Smooth muscle cell (in vitro differentiated cells): ENCODE results near the gene UBR7. TPM values are rescaled to one million over a fixed set of nuclear protein-coding genes. Genes with fewer than 3 reads are reported as not detected.

Experiments
- DNase-seq: peaks from one replicate; lab custom pipeline; 2025; ENCODE audit not compliant: unreplicated experiment; lab: John Stamatoyannopoulos, UW
- H2AFZ ChIP-seq: fragments of 200-600 bp; sonication (generic); 2 replicates; pipeline ENCODE4 v1.6.0; 2016; ENCODE audit warnings: antibody characterized with exemption, low read depth, mild to moderate bottlenecking
- H3F3A ChIP-seq: fragments of 200-600 bp; sonication (generic); 2 replicates; pipeline ENCODE4 v1.6.0; 2017; ENCODE audit warnings: antibody characterized with exemption, low read depth
- H3K27ac ChIP-seq: fragments of 200-600 bp; sonication (generic); 2 replicates; pipeline ENCODE4 v1.5.1; 2016; ENCODE audit warnings: low read depth, mild to moderate bottlenecking
- H3K27me3 ChIP-seq: fragments of 200-600 bp; sonication (generic); 2 replicates; pipeline ENCODE4 v1.6.1; 2016; ENCODE audit warnings: low read depth, mild to moderate bottlenecking
- H3K36me3 ChIP-seq: fragments of 200-600 bp; sonication (generic); 2 replicates; pipeline ENCODE4 v1.5.1; 2016; ENCODE audit warnings: low read depth
- H3K4me1 ChIP-seq: fragments of 200-600 bp; sonication (generic); 2 replicates; pipeline ENCODE4 v1.5.1; 2016; ENCODE audit warnings: low read depth
- H3K4me2 ChIP-seq: fragments of 200-600 bp; sonication (generic); 2 replicates; pipeline ENCODE4 v1.6.0; 2016; ENCODE audit warnings: mild to moderate bottlenecking
- H3K4me3 ChIP-seq: fragments of 200-600 bp; sonication (generic); 2 replicates; pipeline ENCODE4 v1.5.1; 2016; ENCODE audit warnings: mild to moderate bottlenecking
- H3K79me2 ChIP-seq: fragments of 200-600 bp; sonication (generic); 2 replicates; pipeline ENCODE4 v1.6.0; 2016; ENCODE audit warnings: low read depth, mild to moderate bottlenecking
- H3K9ac ChIP-seq: fragments of 200-600 bp; sonication (generic); 2 replicates; pipeline ENCODE4 v1.6.0; 2016; ENCODE audit warnings: low read depth
- H3K9me3 ChIP-seq: fragments of 200-600 bp; sonication (generic); replicated peaks from 2 replicates; pipeline ENCODE4 v1.5.1; 2016; ENCODE audit warnings: low read depth
- H4K20me1 ChIP-seq: fragments of 200-600 bp; sonication (generic); 2 replicates; pipeline ENCODE4 v1.6.0; 2016; ENCODE audit warnings: low read depth
- CTCF ChIP-seq: fragments of 200-600 bp; sonication (generic); IDR thresholded peaks from 2 replicates; pipeline ENCODE4 v1.5.1; 2017; ENCODE audit warnings: borderline replicate concordance, mild to moderate bottlenecking, antibody characterized with exemption; ENCODE audit not compliant: insufficient read depth, poor library complexity, severe bottlenecking
- WGBS: methylation state at CpG from one replicate; pipeline ENCODE4 v1.1.7; 2016; ENCODE audit warnings: low lambda C conversion rate; 5-methylcytosine and 5-hydroxymethylcytosine counted together
- polyA plus RNA-seq: library from polyadenylated mRNA; unstranded; fragments of >200 nt; fragmentation: Nextera tagmentation; extraction: Ambion mirVana; gene quantifications from 2 replicates; pipeline ENCODE4 v1.2.1, GENCODE V29; 2016
- total RNA-seq: library from RNA; depleted of rRNA; stranded (reverse); fragments of >200 nt; gene quantifications from 2 replicates; pipeline ENCODE4 v1.2.3, GENCODE V29; 2014

Gene UBR7
- total and polyA plus RNA-seq, 2 experiments from 2014 or later = 8.0 to 12.8 TPM

- no peaks in the 10 kb centered on the region for H3K27me3 ChIP-seq
- H3K4me3 ChIP-seq = no peak overlapping the region
- no peak overlapping the region for H3K9ac ChIP-seq
- DNase-seq = no peak
- peaks cover 11% of the 10 kb centered on the region for H3K36me3 ChIP-seq
- H3K79me2 ChIP-seq = peaks cover 13% of the 10 kb centered on the region
- no peak overlapping the region for H2AFZ ChIP-seq
- H4K20me1 ChIP-seq = peaks cover 71% of the 10 kb centered on the region
- H3K27ac ChIP-seq = no peak overlapping the region
- TF ChIP-seq CTCF = no peak
- H3K4me1 ChIP-seq = no peaks in the 10 kb centered on the region
- 90% methylated on average over 6 of the region's 6 CpGs for WGBS
- no peak overlapping the region for H3K4me2 ChIP-seq
- no peaks in the 10 kb centered on the region for H3F3A ChIP-seq
- H3K9me3 ChIP-seq = no peaks in the 10 kb centered on the region
Measured at GRCh38 chr14:93266127-93266526, 59.1 kb downstream of the UBR7 start.

- Histone ChIP-seq H3K79me2 (peaks cover 15% of the 10 kb centered on the region), H4K20me1 (peaks cover 80% of the 10 kb centered on the region), H3K4me2 (no peak overlapping the region), H3K27ac (no peak overlapping the region), H3F3A (no peaks in the 10 kb centered on the region), H3K4me1 (no peaks in the 10 kb centered on the region), H2AFZ (no peak overlapping the region), H3K36me3 (peaks cover 11% of the 10 kb centered on the region), H3K9me3 (no peaks in the 10 kb centered on the region), H3K4me3 (no peak overlapping the region), H3K27me3 (no peaks in the 10 kb centered on the region), H3K9ac (no peak overlapping the region)
- 84% methylated on average over 3 of the region's 3 CpGs for WGBS
- no peak for DNase-seq
- no peak for TF ChIP-seq CTCF
Measured at GRCh38 chr14:93267149-93267711, 60.2 kb downstream of the UBR7 start.

- Histone ChIP-seq H3K9ac (no peak overlapping the region), H3K4me2 (no peak overlapping the region), H3K27ac (no peak overlapping the region), H3K4me3 (no peak overlapping the region), H3K36me3 (peaks cover 3% of the 10 kb centered on the region), H3K79me2 (peaks cover 15% of the 10 kb centered on the region), H3F3A (no peaks in the 10 kb centered on the region), H3K4me1 (peaks cover 3% of the 10 kb centered on the region), H3K27me3 (no peaks in the 10 kb centered on the region), H3K9me3 (no peaks in the 10 kb centered on the region), H2AFZ (no peak overlapping the region), H4K20me1 (peaks cover 91% of the 10 kb centered on the region)
- no peak for DNase-seq
- WGBS = 83% methylated on average over 1 of the region's 1 CpG
- no peak for TF ChIP-seq CTCF
Measured at GRCh38 chr14:93268406-93268805, 61.4 kb downstream of the UBR7 start.

- H3K79me2 ChIP-seq = peaks cover 15% of the 10 kb centered on the region
- H3K4me2 ChIP-seq = no peak overlapping the region
- no peak overlapping the region for H3K9ac ChIP-seq
- H3K36me3 ChIP-seq = no peaks in the 10 kb centered on the region
- H3K9me3 ChIP-seq = no peaks in the 10 kb centered on the region
- no peaks in the 10 kb centered on the region for H3F3A ChIP-seq
- peaks cover 86% of the 10 kb centered on the region for H4K20me1 ChIP-seq
- H3K4me1 ChIP-seq = peaks cover 3% of the 10 kb centered on the region
- no peak for DNase-seq
- peak overlapping the region; percentile 47 for H3K27ac ChIP-seq
- WGBS = 75% methylated on average over 10 of the region's 10 CpGs
- no peak overlapping the region for H2AFZ ChIP-seq
- no peaks in the 10 kb centered on the region for H3K27me3 ChIP-seq
- no peak overlapping the region for H3K4me3 ChIP-seq
- TF ChIP-seq CTCF = no peak
Measured at GRCh38 chr14:93269341-93270068, 62.4 kb downstream of the UBR7 start.
